A549 (cell line): ENCODE measurements around the gene CNTNAP2. TPM values are rescaled to one million over a fixed set of nuclear protein-coding genes. Genes with fewer than 3 reads are reported as not detected.

Experiments
- ATAC-seq, 2 experiments: fragments of 200-7000 bp in 1 of 2; fragments of >200 bp in 1 of 2; cut with Nextera tagmentation in 1 of 2; cut with Tn5 transposase in 1 of 2; 3 replicates each; pipeline versions ENCODE4 v1.8.0 to v1.9.1; 2018 to 2020; ENCODE audit warnings: mild to moderate bottlenecking in 1 of 2, moderate library complexity in 1 of 2
- CTCF ChIA-PET: fragments of 300-600 bp; sonication (Branson Sonifier 250); formaldehyde crosslinking; extraction: SDS; loops from one replicate; lab custom pipeline; 2021; ENCODE audit warnings: antibody characterized with exemption, inconsistent platforms; lab: Yijun Ruan, JAX
- POLR2A ChIA-PET: fragments of 350-600 bp; formaldehyde crosslinking; extraction: SDS; loops from one replicate; lab custom pipeline; 2021; ENCODE audit warnings: antibody characterized with exemption, inconsistent platforms; lab: Yijun Ruan, JAX
- DNase-seq, 2 experiments: peaks; one replicate each; pipeline versions ENCODE4 v3.0.0 to v3.0.0-alpha.2; 2011 to 2016; ENCODE audit warnings: low read depth in 1 of 2, low spot score in 1 of 2
- FAIRE-seq: peaks from 2 replicates; lab custom pipeline; 2011; peaks lifted over from hg19 to GRCh38; lab: Jason Lieb, UNC
- H3K27ac ChIP-seq, 2 experiments: fragments of >200 bp; sonication (Bioruptor Twin); formaldehyde crosslinking; 3 replicates each; pipeline ENCODE4 v1.5.1; 2016 to 2017
- H3K4me1 ChIP-seq: fragments of >200 bp; sonication (Bioruptor Twin); formaldehyde crosslinking; 3 replicates; pipeline ENCODE4 v1.6.1; 2016
- H3K4me2 ChIP-seq: fragments of >200 bp; sonication (Bioruptor Twin); formaldehyde crosslinking; 3 replicates; pipeline ENCODE4 v1.6.1; 2016
- H3K4me3 ChIP-seq: fragments of >200 bp; sonication (Bioruptor Twin); formaldehyde crosslinking; 3 replicates; pipeline ENCODE4 v1.5.1; 2016
- H3K9me3 ChIP-seq: fragments of >200 bp; sonication (Bioruptor Twin); formaldehyde crosslinking; 3 replicates; pipeline ENCODE4 v1.6.1; 2016
- CEBPB ChIP-seq, 2 experiments: fragments of >200 bp in 1 of 2; sonication (Bioruptor Twin) in 1 of 2; formaldehyde crosslinking in 1 of 2; IDR thresholded peaks; 2 replicates each; pipeline ENCODE4 v1.6.1; 2012 to 2016
- CHD2 ChIP-seq: fragments of 150-350 bp; IDR thresholded peaks from 2 replicates; pipeline ENCODE4 v1.6.1; 2014; ENCODE audit warnings: low read length; ENCODE audit not compliant: partially characterized antibody
- EHMT2 ChIP-seq: fragments of 200-600 bp; sonication (generic); IDR thresholded peaks from 2 replicates; pipeline ENCODE4 v1.6.1; 2016; ENCODE audit warnings: antibody characterized with exemption, low read depth, mild to moderate bottlenecking, moderate library complexity
- FOSB ChIP-seq: fragments of 250-450 bp; sonication (Bioruptor Pico); IDR thresholded peaks from 2 replicates; pipeline ENCODE4 v1.5.0; 2020; ENCODE audit warnings: mild to moderate bottlenecking, moderate library complexity
- FOXS1 ChIP-seq: fragments of 250-450 bp; sonication (Bioruptor Pico); IDR thresholded peaks from 2 replicates; pipeline ENCODE4 v1.5.0; 2020; ENCODE audit warnings: mild to moderate bottlenecking, moderate library complexity
- HES2 ChIP-seq: fragments of >200 bp; sonication (Bioruptor Twin); formaldehyde crosslinking; IDR thresholded peaks from 2 replicates; pipeline ENCODE4 v1.6.1; 2016
- HOXB13 ChIP-seq: fragments of 250-450 bp; sonication (Bioruptor Pico); IDR thresholded peaks from 2 replicates; pipeline ENCODE4 v1.5.0; 2020; ENCODE audit warnings: low read depth, mild to moderate bottlenecking, moderate library complexity
- JUN ChIP-seq, 2 experiments: fragments of >200 bp; sonication (Bioruptor Twin); formaldehyde crosslinking; IDR thresholded peaks; 2 replicates in 1 of 2; 3 replicates in 1 of 2; pipeline ENCODE4 v1.6.1; 2016 to 2017
- JUNB ChIP-seq: fragments of >200 bp; sonication (Bioruptor Twin); formaldehyde crosslinking; IDR thresholded peaks from 2 replicates; pipeline ENCODE4 v1.6.1; 2016
- KDM5A ChIP-seq: fragments of 200-600 bp; sonication (generic); IDR thresholded peaks from 2 replicates; pipeline ENCODE4 v1.6.1; 2016; ENCODE audit warnings: antibody characterized with exemption, mild to moderate bottlenecking
- MYC ChIP-seq: IDR thresholded peaks from 2 replicates; pipeline ENCODE4 v1.6.1; 2012; ENCODE audit warnings: mild to moderate bottlenecking, inconsistent platforms, low read length, improper control_type of control experiment, borderline replicate concordance
- NPAS2 ChIP-seq: fragments of 250-450 bp; sonication (Bioruptor Pico); IDR thresholded peaks from 2 replicates; pipeline ENCODE4 v1.8.0; 2022; ENCODE audit warnings: mild to moderate bottlenecking, moderate library complexity, borderline replicate concordance
- NR3C1 ChIP-seq: fragments of >200 bp; sonication (Bioruptor Twin); formaldehyde crosslinking; IDR thresholded peaks from 3 replicates; pipeline ENCODE4 v1.6.1; 2017
- PBX3 ChIP-seq: IDR thresholded peaks from 2 replicates; pipeline ENCODE4 v1.6.1; 2012
- POLR2AphosphoS2 ChIP-seq: conservative IDR thresholded peaks from 2 replicates; pipeline ENCODE4 v1.6.1; 2012; ENCODE audit warnings: low read length, improper control_type of control experiment, inconsistent platforms
- RARB ChIP-seq: fragments of 250-450 bp; sonication (Bioruptor Pico); IDR thresholded peaks from 2 replicates; pipeline ENCODE4 v1.8.0; 2021; ENCODE audit warnings: mild to moderate bottlenecking, moderate library complexity
- RCOR1 ChIP-seq: fragments of 150-350 bp; IDR thresholded peaks from 2 replicates; pipeline ENCODE4 v1.6.1; 2014; ENCODE audit warnings: antibody characterized with exemption, low read length, low read depth
- RNF2 ChIP-seq: fragments of 200-600 bp; sonication (generic); IDR thresholded peaks from 2 replicates; pipeline ENCODE4 v1.6.1; 2016; ENCODE audit warnings: low read depth, mild to moderate bottlenecking, antibody characterized with exemption, moderate library complexity, borderline replicate concordance
- SMC3 ChIP-seq: fragments of >200 bp; sonication (Bioruptor Twin); formaldehyde crosslinking; IDR thresholded peaks from 3 replicates; pipeline ENCODE4 v1.6.1; 2018; ENCODE audit warnings: inconsistent platforms
- SREBF2 ChIP-seq: fragments of 450-650 bp; IDR thresholded peaks from 2 replicates; pipeline ENCODE4 v1.6.1; 2014; ENCODE audit warnings: mild to moderate bottlenecking, moderate library complexity
- TP53 ChIP-seq: fragments of 250-450 bp; sonication (Bioruptor Pico); IDR thresholded peaks from 2 replicates; pipeline ENCODE4 v1.5.0; 2021; ENCODE audit warnings: mild to moderate bottlenecking, moderate library complexity
- USF2 ChIP-seq: fragments of 450-650 bp; IDR thresholded peaks from 2 replicates; pipeline ENCODE4 v1.6.1; 2014; ENCODE audit warnings: antibody characterized with exemption
- ZNF302 ChIP-seq: fragments of 250-450 bp; sonication (Bioruptor Pico); IDR thresholded peaks from 2 replicates; pipeline ENCODE4 v1.9.0; 2021; ENCODE audit warnings: inconsistent platforms, mild to moderate bottlenecking, moderate library complexity
- ZSCAN20 ChIP-seq: fragments of 250-450 bp; sonication (Bioruptor Pico); IDR thresholded peaks from 2 replicates; pipeline ENCODE4 v1.8.0; 2022; ENCODE audit warnings: mild to moderate bottlenecking, moderate library complexity
- WGBS: methylation state at CpG from one replicate; pipeline ENCODE4 v1.1.6; 2017; ENCODE audit errors: missing lambda C conversion rate; 5-methylcytosine and 5-hydroxymethylcytosine counted together
- polyA plus RNA-seq, 4 experiments: library from polyadenylated mRNA; depleted of rRNA in 3 of 4; stranded (reverse); fragments of >200 nt; fragmentation: RNase III in 1 of 4; extraction: RNeasy Plus Mini Kit Qiagen cat#74134 plus additional on column Dnase treatment in 1 of 4; gene quantifications; 2 replicates in 3 of 4; 3 replicates in 1 of 4; pipeline ENCODE4 v1.2.3, GENCODE V29; 2011 to 2017
- TF ChIP-seq, protein P1 (sequence below): fragments of >200 bp; sonication (Bioruptor Twin); formaldehyde crosslinking; IDR thresholded peaks from 3 replicates; pipeline ENCODE4 v1.5.1; 2016

CNTNAP2 gene
- polyA plus RNA-seq, 2 of the 4 experiments (the other 2 are of a cell fraction), result 0.05 to 0.13 TPM

GRCh38 chr7:146781352-146782116 lies 664.9 kb downstream of the CNTNAP2 start:
- no peak overlapping the region for H3K27ac ChIP-seq
- ChIA-PET CTCF (no interaction called here), POLR2A (no interaction called here)
- no peaks in the 10 kb centered on the region for H3K4me1 ChIP-seq
- ATAC-seq, result no peak
- no peak overlapping the region for H3K4me3 ChIP-seq
- TF ChIP-seq FOXS1 (CRISPR knock-in tag) (no peak), RARB (CRISPR knock-in tag) (no peak), CEBPB (IDR thresholded peaks at IDR 0.05) (no peak), ZNF302 (CRISPR knock-in tag) (no peak), EHMT2 (no peak), USF2 (no peak), POLR2AphosphoS2 (no peak), TP53 (CRISPR knock-in tag) (no peak), RNF2 (no peak), NR3C1 (no peak), HOXB13 (CRISPR knock-in tag) (no peak), MYC (no peak), CHD2 (no peak), HES2 (no peak), NPAS2 (CRISPR knock-in tag) (no peak), SMC3 (no peak), JUNB (no peak)
- TF ChIP-seq, protein P1, sequence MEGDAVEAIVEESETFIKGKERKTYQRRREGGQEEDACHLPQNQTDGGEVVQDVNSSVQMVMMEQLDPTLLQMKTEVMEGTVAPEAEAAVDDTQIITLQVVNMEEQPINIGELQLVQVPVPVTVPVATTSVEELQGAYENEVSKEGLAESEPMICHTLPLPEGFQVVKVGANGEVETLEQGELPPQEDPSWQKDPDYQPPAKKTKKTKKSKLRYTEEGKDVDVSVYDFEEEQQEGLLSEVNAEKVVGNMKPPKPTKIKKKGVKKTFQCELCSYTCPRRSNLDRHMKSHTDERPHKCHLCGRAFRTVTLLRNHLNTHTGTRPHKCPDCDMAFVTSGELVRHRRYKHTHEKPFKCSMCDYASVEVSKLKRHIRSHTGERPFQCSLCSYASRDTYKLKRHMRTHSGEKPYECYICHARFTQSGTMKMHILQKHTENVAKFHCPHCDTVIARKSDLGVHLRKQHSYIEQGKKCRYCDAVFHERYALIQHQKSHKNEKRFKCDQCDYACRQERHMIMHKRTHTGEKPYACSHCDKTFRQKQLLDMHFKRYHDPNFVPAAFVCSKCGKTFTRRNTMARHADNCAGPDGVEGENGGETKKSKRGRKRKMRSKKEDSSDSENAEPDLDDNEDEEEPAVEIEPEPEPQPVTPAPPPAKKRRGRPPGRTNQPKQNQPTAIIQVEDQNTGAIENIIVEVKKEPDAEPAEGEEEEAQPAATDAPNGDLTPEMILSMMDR, result no peak
- DNase-seq, result no peak
- WGBS, result 51% methylated on average over 12 of the region's 12 CpGs
- H3K4me2 ChIP-seq, result no peak overlapping the region
- no peaks in the 10 kb centered on the region; the same call in 2 of the 3 replicates for H3K9me3 ChIP-seq
- FAIRE-seq, result no peak

DNA sequence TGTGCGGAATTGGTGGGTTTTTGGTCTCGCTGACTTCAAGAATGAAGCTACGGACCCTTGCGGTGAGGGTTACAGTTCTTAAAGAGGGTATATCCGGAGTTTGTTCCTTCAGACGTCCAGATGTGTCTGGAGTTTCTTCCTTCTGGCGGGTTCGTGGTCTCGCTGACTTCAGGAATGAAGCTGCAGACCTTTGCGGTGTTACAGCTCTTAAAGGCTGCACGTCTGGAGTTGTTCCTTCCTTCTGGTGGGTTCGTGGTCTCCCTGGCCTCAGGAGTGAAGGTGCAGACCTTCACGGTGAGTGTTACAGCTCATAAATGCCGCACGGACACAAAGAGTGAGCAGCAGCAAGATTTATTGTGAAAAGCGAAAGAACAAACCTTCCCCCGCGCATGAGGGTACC lies 670.7 kb downstream of the CNTNAP2 start:
- ChIA-PET POLR2A (no interaction called here), CTCF (no interaction called here)
- ATAC-seq (no peak), DNase-seq (no peak), FAIRE-seq (no peak)
- Histone ChIP-seq H3K4me2 (no peak overlapping the region), H3K4me3 (no peak overlapping the region), H3K9me3 (peaks cover 2% of the 10 kb centered on the region; the same call in 1 of the 3 replicates), H3K27ac (no peak overlapping the region), H3K4me1 (no peaks in the 10 kb centered on the region)
- 55% methylated on average over 18 of the region's 18 CpGs for WGBS
- TF ChIP-seq SMC3 (no peak), HOXB13 (CRISPR knock-in tag) (no peak), MYC (no peak), FOXS1 (CRISPR knock-in tag) (no peak), ZNF302 (CRISPR knock-in tag) (no peak), CHD2 (no peak), JUN (IDR thresholded peaks at IDR 0.05) (no peak), HES2 (no peak), SREBF2 (no peak), RCOR1 (no peak), USF2 (no peak), FOSB (no peak), PBX3 (no peak), KDM5A (no peak), ZSCAN20 (CRISPR knock-in tag) (no peak)
- TF ChIP-seq, all 56 proteins: peak for 0
